Pancreas (tissue), 10 donors: ENCODE results near the gene OR2T29. TPM values are rescaled to one million over a fixed set of nuclear protein-coding genes. Genes with fewer than 3 reads are reported as not detected.
"Not testable (repeated sequence)": the region's sequence is repeated elsewhere in the genome, so short reads cannot be mapped to it uniquely, and the experiment has no call there.

ENCODE experiments used
- ATAC-seq, 4 donors: fragments of 200-7000 bp; cut with Tn5 transposase; one replicate each; pipeline versions ENCODE4 v1.8.0 to v1.9.1; 2020; ENCODE audit warnings: mild to moderate bottlenecking in 4 of 4, moderate library complexity in 4 of 4
- DNase-seq, 6 donors: peaks; one replicate each; pipeline ENCODE4 v3.0.0-alpha.2; 2020
- FAIRE-seq: peaks from 2 replicates; lab custom pipeline; 2012; peaks lifted over from hg19 to GRCh38; lab: Jason Lieb, UNC
- H3K27ac ChIP-seq, 4 donors: fragments of 200-600 bp; sonication (generic); 1 replicate in 3 of 4; 2 replicates in 1 of 4; pipeline versions ENCODE4 v1.5.0 to v1.8.0; 2020
- H3K27me3 ChIP-seq, 4 donors: fragments of 200-600 bp; one replicate each; pipeline ENCODE4 v1.8.0; 2021
- H3K36me3 ChIP-seq, 3 donors: fragments of 200-600 bp; sonication (generic) in 1 of 3; one replicate each; pipeline versions ENCODE4 v1.5.0 to v1.8.0; 2020 to 2021
- H3K4me1 ChIP-seq, 3 donors: fragments of 200-600 bp; one replicate each; pipeline ENCODE4 v1.8.0; 2021
- H3K4me3 ChIP-seq, 4 donors: fragments of 200-600 bp; sonication (generic) in 2 of 4; one replicate each; pipeline versions ENCODE4 v1.5.0 to v1.8.0; 2020 to 2021
- H3K9me3 ChIP-seq, 4 donors: fragments of 200-600 bp; one replicate each; pipeline ENCODE4 v1.8.0; 2021
- CTCF ChIP-seq, 4 donors: fragments of 200-600 bp; sonication (generic) in 3 of 4; IDR thresholded peaks; one replicate each; pipeline versions ENCODE4 v1.5.0 to v1.8.0; 2021; ENCODE audit warnings: antibody characterized with exemption in 4 of 4
- WGBS, 2 donors: extraction: QIAGEN DNeasy Blood & Tissue Kit; methylation state at CpG; one replicate each; pipeline ENCODE4 v1.1.7; 2013; 5-methylcytosine and 5-hydroxymethylcytosine counted together
- intact Hi-C, 3 donors: fragments of 100-400 bp; cut with DNase I; formaldehyde crosslinking; loops; one replicate each; pipeline versions ENCODE4 v1.11.1 to v1.14.2; 2022
- polyA plus RNA-seq, 2 donors: library from polyadenylated mRNA; stranded (reverse); fragments of 200-250 nt; gene quantifications; one replicate each; pipeline ENCODE4 v1.2.3, GENCODE V29; 2013
- total RNA-seq, 6 donors: library from RNA; stranded (reverse); fragmentation: NEBNext Ultra II Directional in 4 of 6; extraction: Animal tissue kit (Norgen Biotek cat#: 25700) in 4 of 6; gene quantifications; one replicate each; pipeline versions ENCODE4 v1.2.1 to v1.2.4, GENCODE V29; 2021 to 2023
- donor health status: healthy with polysubstance abuse.
- donor health status: DM: no; HTN: no; CAD: no; lungs with moderate emphysema.
- donor health status: DM: no; HTN: no; CAD: no.
- donor health status: control.
- donor health status: control.
- donor health status: Bipolar disorder and iron deficiency.
- donor health status: DM: yes; HTN: yes; CAD: no.
- donor health status: DM: no; HTN: no; CAD: no.
- donor health status: DM: no; HTN: no; CAD: no.
- donor health status: DM: yes; HTN: yes; CAD: no.

Gene OR2T29
- total RNA-seq: under 1 TPM in 1 of 6 donors, not detected in 5; 0.12 TPM
- polyA plus RNA-seq: not detected

GRCh38 chr1:248562672-248563071 lies at the start of gene OR2T29:
OR2T29 (minus strand) TSS chr1:248562772; CDS start chr1:248559491, 3,281 bp downstream.
- H3K27ac ChIP-seq, intact Hi-C loops, H3K4me3 ChIP-seq, H3K27me3 ChIP-seq, ATAC-seq, FAIRE-seq, DNase-seq, H3K9me3 ChIP-seq, H3K36me3 ChIP-seq, H3K4me1 ChIP-seq: not testable (repeated sequence)
- 59 to 62% methylated on average over 3 of the region's 3 CpGs for WGBS, 2 donors

GRCh38 chr1:248611883-248612414 lies 49.4 kb upstream of the OR2T29 start:
- FAIRE-seq: no peak
- Histone ChIP-seq H3K27me3 (peaks cover 0 to 5% (median 0%) of the 10 kb centered on the region in 4 donors), H3K9me3 (no peaks in the 10 kb centered on the region), H3K27ac (no peak overlapping the region), H3K36me3 (no peaks in the 10 kb centered on the region), H3K4me1 (no peaks in the 10 kb centered on the region), H3K4me3 (no peak overlapping the region)
- ATAC-seq: no peak
- no peak for TF ChIP-seq CTCF (IDR thresholded peaks at IDR 0.05)
- 81 to 87% methylated on average over 4 of the region's 4 CpGs for WGBS, 2 donors
- DNase-seq: no peak
- intact Hi-C loops: no loop called here

- WGBS, 2 donors: 19 to 25% methylated on average over 3 of the region's 3 CpGs
- DNase-seq (no peak), FAIRE-seq (no peak), ATAC-seq (no peak)
- TF ChIP-seq CTCF (IDR thresholded peaks at IDR 0.05): no peak
- Histone ChIP-seq H3K27ac (no peak overlapping the region), H3K36me3 (no peaks in the 10 kb centered on the region), H3K27me3 (peaks cover 0 to 5% (median 0%) of the 10 kb centered on the region in 4 donors), H3K4me3 (no peak overlapping the region), H3K4me1 (no peaks in the 10 kb centered on the region), H3K9me3 (no peaks in the 10 kb centered on the region)
- intact Hi-C loops: no loop called here
Observed at GRCh38 chr1:248610301-248610700, 47.7 kb upstream of the OR2T29 start.

GRCh38 chr1:248599396-248599795 lies 36.8 kb upstream of the OR2T29 start:
- no peak for DNase-seq
- H3K4me1 ChIP-seq: no peaks in the 10 kb centered on the region
- H3K27me3 ChIP-seq: no peaks in the 10 kb centered on the region
- H3K9me3 ChIP-seq: no peaks in the 10 kb centered on the region
- TF ChIP-seq CTCF (IDR thresholded peaks at IDR 0.05): no peak
- no peaks in the 10 kb centered on the region for H3K36me3 ChIP-seq
- no peak overlapping the region for H3K4me3 ChIP-seq
- FAIRE-seq: no peak
- intact Hi-C loops: no loop called here
- ATAC-seq: no peak
- WGBS, 2 donors: 53 to 66% methylated on average over 8 of the region's 8 CpGs
- no peak overlapping the region for H3K27ac ChIP-seq

- Histone ChIP-seq H3K4me1 (no peaks in the 10 kb centered on the region), H3K36me3 (no peaks in the 10 kb centered on the region), H3K4me3 (no peak within 1 kb of the TSS), H3K27me3 (no peaks in the 10 kb centered on the region), H3K9me3 (no peaks in the 10 kb centered on the region), H3K27ac (no peak within 1 kb of the TSS)
- intact Hi-C loops: no loop called here
- no peak for ATAC-seq
- WGBS, 2 donors: 63 to 85% methylated on average over 6 of the region's 6 CpGs
- TF ChIP-seq CTCF (IDR thresholded peaks at IDR 0.05): no peak
- no peak for DNase-seq
- FAIRE-seq: no peak
Observed at GRCh38 chr1:248597589-248597988, 35.0 kb upstream of the OR2T29 start, which contains the start of gene OR2T10. OR2T10 (minus strand) TSS chr1:248597700; CDS start chr1:248593768, 3,932 bp downstream.
